IPS-11a (cell line): ENCODE results near the gene RYR2.
"Not testable (repeated sequence)": the region's sequence is repeated elsewhere in the genome, so short reads cannot be mapped to it uniquely, and the experiment has no call there.

ENCODE experiments used
- H3K4me3 ChIP-seq: one replicate; pipeline ENCODE4 v1.5.1; 2013; ENCODE audit warnings: low read depth, low read length, control low read depth

Gene RYR2

GRCh38 chr1:237244778-237245177 lies 202.8 kb downstream of the RYR2 start:
- H3K4me3 ChIP-seq: no peak overlapping the region

DNA sequence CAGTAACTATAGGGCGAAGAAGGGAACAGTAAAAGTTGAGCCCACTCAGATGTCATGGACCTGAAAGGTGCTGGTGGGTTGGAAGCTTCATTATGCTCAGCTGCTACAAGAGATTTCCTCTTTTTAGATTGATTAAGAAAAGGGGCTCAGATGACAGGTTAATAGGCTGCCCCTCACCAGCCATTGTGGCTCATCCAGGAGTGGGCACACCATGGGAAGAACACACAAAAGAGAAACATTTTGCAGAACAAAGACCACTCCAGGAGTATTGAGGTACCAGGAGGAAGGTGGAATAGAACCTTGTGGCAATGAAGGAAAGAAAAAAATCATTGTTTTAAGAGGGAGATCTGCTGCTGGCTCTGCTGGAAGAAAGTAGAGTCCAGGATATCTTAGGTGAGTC lies 205.5 kb downstream of the RYR2 start:
- H3K4me3 ChIP-seq: no peak overlapping the region

- no peak overlapping the region for H3K4me3 ChIP-seq
Observed at GRCh38 chr1:237249120-237249519, 207.1 kb downstream of the RYR2 start.

DNA sequence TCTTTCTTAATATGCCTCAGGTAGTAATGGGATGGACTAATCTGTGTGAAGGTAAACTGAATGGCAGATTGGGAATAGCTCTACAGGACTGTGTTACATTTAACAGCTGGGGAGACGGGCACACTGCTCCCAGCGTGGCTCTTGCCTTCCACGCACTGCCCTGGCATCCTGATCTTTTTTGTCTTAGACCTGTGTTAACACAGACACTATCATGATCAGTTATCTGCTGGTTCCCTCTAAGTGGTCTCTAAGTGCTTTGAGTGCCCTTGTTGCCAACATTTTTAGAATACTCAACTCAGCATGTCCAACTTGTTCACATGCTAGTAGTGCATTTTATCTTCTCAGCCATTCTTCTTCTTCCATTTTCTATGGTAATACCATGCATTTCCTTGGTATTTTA lies 208.1 kb downstream of the RYR2 start:
- H3K4me3 ChIP-seq: no peak overlapping the region

GRCh38 chr1:237255071-237255470 lies 213.1 kb downstream of the RYR2 start:
- no peak overlapping the region for H3K4me3 ChIP-seq

GRCh38 chr1:237258871-237259270 lies 216.9 kb downstream of the RYR2 start:
- H3K4me3 ChIP-seq: no peak overlapping the region

- no peak overlapping the region for H3K4me3 ChIP-seq
Observed at GRCh38 chr1:237261198-237261597, 219.2 kb downstream of the RYR2 start.

DNA sequence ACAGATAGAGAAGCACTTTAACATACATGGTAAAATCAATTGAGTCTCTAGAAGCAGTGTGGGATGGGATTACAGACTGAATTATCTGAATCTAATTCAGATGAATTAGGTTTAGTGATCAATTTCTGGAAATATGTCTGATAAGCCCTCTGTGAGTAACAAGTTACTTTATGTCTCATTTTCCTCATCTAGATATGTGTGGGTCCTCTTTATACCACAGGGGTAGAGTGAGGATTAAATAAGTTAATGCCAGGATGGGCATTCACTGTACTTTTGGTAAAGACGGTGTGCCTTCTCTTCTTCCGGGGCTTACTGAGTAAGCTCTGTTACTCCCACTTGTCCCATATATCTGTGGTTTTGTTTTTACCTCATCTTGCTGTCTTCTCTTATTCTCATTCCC lies 225.8 kb downstream of the RYR2 start:
- H3K4me3 ChIP-seq: no peak overlapping the region

- H3K4me3 ChIP-seq: no peak overlapping the region
Observed at GRCh38 chr1:237269938-237270337, 228.0 kb downstream of the RYR2 start.

DNA sequence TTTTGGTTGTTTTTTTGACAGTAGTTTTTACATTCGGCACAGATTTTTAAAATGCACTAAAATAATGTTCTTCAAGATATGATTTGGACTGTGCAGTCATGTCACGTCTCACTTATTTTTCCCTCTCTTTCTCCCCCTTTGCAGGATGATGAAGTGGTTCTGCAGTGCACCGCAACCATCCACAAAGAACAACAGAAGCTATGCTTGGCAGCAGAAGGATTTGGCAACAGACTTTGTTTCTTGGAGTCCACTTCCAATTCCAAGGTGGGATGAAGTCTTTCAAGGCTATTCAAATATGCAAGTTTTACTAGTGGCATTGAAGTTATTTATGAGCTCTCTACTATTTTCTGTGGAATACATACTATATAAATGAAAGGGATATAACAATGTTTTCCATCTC lies 228.4 kb downstream of the RYR2 start:
- no peak overlapping the region for H3K4me3 ChIP-seq

DNA sequence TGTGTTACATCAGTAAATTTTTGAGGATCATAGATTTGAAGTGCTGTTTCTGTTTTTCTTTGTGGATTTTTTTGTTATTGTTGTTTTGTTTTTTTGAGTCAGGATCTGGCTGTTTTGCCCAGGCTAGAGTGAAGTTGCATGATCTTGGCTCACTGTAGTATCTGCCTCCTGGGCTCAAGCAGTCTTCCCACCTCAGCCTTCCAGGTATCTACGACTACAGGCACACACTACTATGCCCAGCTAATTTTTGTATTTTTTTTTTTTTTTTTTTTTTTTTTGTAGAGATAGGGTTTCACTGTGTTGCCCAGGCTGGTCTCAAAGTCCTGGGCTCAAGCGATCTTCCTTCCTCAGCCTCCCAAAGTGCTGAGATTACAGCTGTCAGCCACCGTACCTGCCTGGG lies 236.0 kb downstream of the RYR2 start:
- not testable (repeated sequence) for H3K4me3 ChIP-seq

- no peak overlapping the region for H3K4me3 ChIP-seq
Observed at GRCh38 chr1:237279629-237280028, 237.6 kb downstream of the RYR2 start.

- no peak overlapping the region for H3K4me3 ChIP-seq
Observed at GRCh38 chr1:237281481-237281880, 239.5 kb downstream of the RYR2 start.

DNA sequence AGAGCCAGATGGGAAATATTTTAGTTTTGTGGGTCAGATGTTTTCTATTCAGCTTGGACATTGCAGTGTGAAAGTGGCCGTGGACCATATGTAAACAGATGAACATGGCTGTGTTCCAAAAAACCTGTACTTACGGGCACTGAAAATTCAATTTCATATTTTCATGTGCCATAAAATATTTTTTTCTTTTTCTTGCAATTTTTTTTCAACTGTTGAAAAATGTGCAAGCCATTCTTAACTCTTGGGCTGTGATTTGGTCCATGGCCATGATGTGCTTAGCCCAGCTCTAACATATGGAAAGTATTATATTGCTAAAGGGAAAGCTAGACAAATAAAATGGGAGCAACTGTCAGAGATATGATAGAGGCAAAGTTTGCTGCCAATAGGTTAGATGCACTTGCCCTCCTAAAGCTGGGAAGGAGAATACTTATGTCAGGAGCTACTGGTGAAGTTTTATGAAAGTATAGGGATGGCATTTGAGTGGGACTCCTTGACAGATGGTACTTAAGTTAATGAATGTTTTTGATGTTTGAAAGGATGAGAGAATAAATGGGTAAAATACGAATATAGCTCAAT lies 240.3 kb downstream of the RYR2 start:
- no peak overlapping the region for H3K4me3 ChIP-seq

GRCh38 chr1:237287876-237288521 lies 246.0 kb downstream of the RYR2 start:
- no peak overlapping the region for H3K4me3 ChIP-seq

GRCh38 chr1:237293804-237294203 lies 251.8 kb downstream of the RYR2 start:
- no peak overlapping the region for H3K4me3 ChIP-seq

- no peak overlapping the region for H3K4me3 ChIP-seq
Observed at GRCh38 chr1:237296861-237297260, 254.9 kb downstream of the RYR2 start.

- no peak overlapping the region for H3K4me3 ChIP-seq
Observed at GRCh38 chr1:237300642-237301041, 258.7 kb downstream of the RYR2 start.

- no peak overlapping the region for H3K4me3 ChIP-seq
Observed at GRCh38 chr1:237303929-237304328, 261.9 kb downstream of the RYR2 start.

GRCh38 chr1:237306726-237307125 lies 264.7 kb downstream of the RYR2 start:
- no peak overlapping the region for H3K4me3 ChIP-seq

DNA sequence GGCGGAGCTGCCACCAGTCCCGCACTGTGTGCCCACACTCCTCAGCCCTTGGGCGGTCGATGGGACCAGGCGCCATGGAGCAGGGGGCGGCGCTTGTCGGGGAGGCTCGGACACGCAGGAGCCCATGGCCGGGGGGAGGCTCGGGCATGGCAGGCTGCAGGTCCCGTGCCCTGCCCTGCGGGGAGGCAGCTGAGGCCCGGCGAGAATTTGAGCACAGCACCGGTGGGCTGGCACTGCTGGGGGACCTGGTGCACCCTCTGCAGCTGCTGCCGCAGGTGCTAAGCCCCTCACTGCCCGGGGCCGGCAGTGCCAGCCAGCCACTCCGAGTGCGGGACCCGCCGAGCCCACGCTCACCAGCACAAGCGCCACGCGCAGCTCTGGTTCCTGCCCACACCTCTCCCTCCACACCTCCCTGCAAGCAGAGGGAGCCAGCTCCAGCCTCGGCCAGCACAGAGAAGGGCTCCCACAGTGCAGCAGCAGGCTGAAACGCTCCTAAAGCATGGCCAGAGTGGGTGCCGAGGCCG lies 267.7 kb downstream of the RYR2 start:
- H3K4me3 ChIP-seq: no peak overlapping the region

DNA sequence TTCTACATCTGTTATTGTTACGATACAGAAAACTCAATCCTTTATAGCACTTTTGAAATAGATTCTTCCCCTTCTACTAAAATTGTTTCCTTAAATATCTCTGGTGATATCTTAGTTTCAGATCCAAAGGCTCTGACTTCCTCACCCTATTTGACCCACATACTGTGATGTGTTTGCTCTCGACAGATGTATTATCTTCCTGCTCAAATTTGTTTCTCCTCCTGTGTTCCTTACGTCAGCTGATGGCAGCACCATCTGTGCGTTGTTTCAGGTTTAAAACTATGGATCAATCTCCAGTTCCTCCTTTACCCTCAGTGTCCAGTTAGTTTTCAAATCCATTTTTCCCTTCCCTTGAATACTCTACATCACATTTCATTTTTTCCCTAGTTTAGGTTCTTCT lies 274.4 kb downstream of the RYR2 start:
- H3K4me3 ChIP-seq: no peak overlapping the region

DNA sequence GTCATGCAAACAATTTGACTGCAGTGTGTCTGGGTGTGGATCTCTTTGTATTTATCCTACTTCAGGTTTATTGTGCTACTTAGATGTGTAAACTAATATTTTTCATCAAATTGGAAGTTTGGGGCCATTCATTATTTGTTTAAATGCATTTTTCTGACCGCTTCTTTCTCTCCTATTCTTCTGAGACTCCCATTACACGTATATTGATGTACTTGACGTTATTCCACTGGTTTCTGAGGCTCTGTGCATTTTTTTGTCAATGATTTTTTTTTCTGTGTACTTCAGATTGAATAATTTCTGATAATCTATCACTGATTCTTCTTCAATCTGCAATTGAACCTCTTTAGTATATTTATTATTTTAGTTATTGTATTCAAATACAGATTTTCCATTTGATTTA lies 276.8 kb downstream of the RYR2 start:
- H3K4me3 ChIP-seq: no peak overlapping the region
